Measurements from ENCODE around the gene FNDC3A. TPM values are rescaled to one million over a fixed set of nuclear protein-coding genes. Genes with fewer than 3 reads are reported as not detected.
A peak's percentile ranks its signal among the peaks of the same experiment; 100 is the strongest.

Gene FNDC3A
- polyA plus RNA-seq, 6 donors from 2014 or later, result 6.8 to 9.8 (median 8.0) TPM

GRCh38 chr13:49234741-49235140, 259.0 kb downstream of the FNDC3A start:
- no peaks in the 10 kb centered on the region for H3K4me1 Mint-ChIP-seq
- no peak overlapping the region for H3K27ac Mint-ChIP-seq
- peaks cover 0 to 2% (median 0%) of the 10 kb centered on the region in 7 donors for H3K9me3 Mint-ChIP-seq
- no peak overlapping the region for H3K4me3 Mint-ChIP-seq
- no peak for ATAC-seq (ENCODE audit: low read depth in 2 of 2)
- peaks cover 0 to 5% (median 0%) of the 10 kb centered on the region in 3 donors for H3K27me3 Mint-ChIP-seq
- H3K36me3 Mint-ChIP-seq, result no peaks in the 10 kb centered on the region
- DNase-seq, result no peak

- H3K27ac Mint-ChIP-seq, result peak overlapping the region in 1 of 6 donors; percentile 56
- H3K27me3 Mint-ChIP-seq, result peaks cover 0 to 9% (median 0%) of the 10 kb centered on the region in 3 donors
- no peaks in the 10 kb centered on the region for H3K4me1 Mint-ChIP-seq
- peaks cover 0 to 2% (median 0%) of the 10 kb centered on the region in 7 donors for H3K9me3 Mint-ChIP-seq
- ATAC-seq (ENCODE audit: low read depth in 2 of 2), result no peak
- no peaks in the 10 kb centered on the region for H3K36me3 Mint-ChIP-seq
- no peak for DNase-seq
- no peak overlapping the region for H3K4me3 Mint-ChIP-seq
These were observed 260.2 kb downstream of the FNDC3A start for GRCh38 chr13:49235856-49236431.

GRCh38 chr13:49238621-49239020, 262.9 kb downstream of the FNDC3A start:
- H3K27ac Mint-ChIP-seq, result no peak overlapping the region

GRCh38 chr13:49240017-49240416, 264.3 kb downstream of the FNDC3A start:
- H3K4me3 Mint-ChIP-seq, result no peak overlapping the region
- peaks cover 4 to 7% (median 7%) of the 10 kb centered on the region in 3 donors for H3K27me3 Mint-ChIP-seq
- no peak overlapping the region for H3K27ac Mint-ChIP-seq
- no peaks in the 10 kb centered on the region for H3K4me1 Mint-ChIP-seq
- ATAC-seq (ENCODE audit: low read depth in 2 of 2), result peak; percentile 49 to 69
- no peaks in the 10 kb centered on the region for H3K36me3 Mint-ChIP-seq
- no peak for DNase-seq
- H3K9me3 Mint-ChIP-seq, result peaks cover 0 to 3% (median 0%) of the 10 kb centered on the region in 7 donors

More at GRCh38 chr13:49238621-49239020, 262.9 kb downstream of the FNDC3A start:
- H3K4me1 Mint-ChIP-seq, result no peaks in the 10 kb centered on the region
- H3K27me3 Mint-ChIP-seq, result peaks cover 0 to 4% (median 3%) of the 10 kb centered on the region in 3 donors
- no peak overlapping the region for H3K4me3 Mint-ChIP-seq
- no peaks in the 10 kb centered on the region for H3K36me3 Mint-ChIP-seq
- peaks cover 0 to 3% (median 0%) of the 10 kb centered on the region in 7 donors for H3K9me3 Mint-ChIP-seq
- DNase-seq, result no peak
- ATAC-seq (ENCODE audit: low read depth in 2 of 2), result no peak

- H3K27ac Mint-ChIP-seq, result peak overlapping the region in 1 of 6 donors; percentile 27
- no peak for ATAC-seq (ENCODE audit: low read depth in 2 of 2)
- H3K9me3 Mint-ChIP-seq, result peaks cover 0 to 3% (median 0%) of the 10 kb centered on the region in 7 donors
- no peak overlapping the region for H3K4me3 Mint-ChIP-seq
- no peaks in the 10 kb centered on the region for H3K36me3 Mint-ChIP-seq
- no peaks in the 10 kb centered on the region for H3K4me1 Mint-ChIP-seq
- DNase-seq, result no peak
- peaks cover 4 to 7% (median 7%) of the 10 kb centered on the region in 3 donors for H3K27me3 Mint-ChIP-seq
These were observed 265.6 kb downstream of the FNDC3A start for GRCh38 chr13:49241296-49241695.

GRCh38 chr13:49245101-49245500, 269.4 kb downstream of the FNDC3A start:
- peaks cover 4 to 7% (median 7%) of the 10 kb centered on the region in 3 donors for H3K27me3 Mint-ChIP-seq
- peak overlapping the region in 1 of 8 donors; percentile 99 for H3K4me3 Mint-ChIP-seq
- H3K9me3 Mint-ChIP-seq, result peaks cover 0 to 3% (median 0%) of the 10 kb centered on the region in 7 donors
- no peak overlapping the region for H3K27ac Mint-ChIP-seq
- H3K36me3 Mint-ChIP-seq, result no peaks in the 10 kb centered on the region
- ATAC-seq (ENCODE audit: low read depth in 2 of 2) (no peak), DNase-seq (no peak)
- H3K4me1 Mint-ChIP-seq, result peaks cover 13 to 26% (median 21%) of the 10 kb centered on the region in 3 donors

GRCh38 chr13:49246850-49247642, 271.3 kb downstream of the FNDC3A start:
- no peak for DNase-seq

GRCh38 chr13:49247643-49248621, 272.2 kb downstream of the FNDC3A start, which contains the start of gene CDADC1:
CDADC1 (plus strand) TSS chr13:49247925; CDS start chr13:49248038, 113 bp downstream.
- peak within 1 kb of the TSS; percentile 97 to 100 (median 98) for H3K4me3 Mint-ChIP-seq
- peak; percentile 87 for DNase-seq
- peaks cover 0 to 3% of the 10 kb centered on the region in 2 donors for H3K36me3 Mint-ChIP-seq
- H3K4me1 Mint-ChIP-seq, result peaks cover 17 to 30% (median 21%) of the 10 kb centered on the region in 3 donors
- H3K27me3 Mint-ChIP-seq, result peaks cover 0 to 7% (median 7%) of the 10 kb centered on the region in 3 donors
- H3K9me3 Mint-ChIP-seq, result no peaks in the 10 kb centered on the region
- H3K27ac Mint-ChIP-seq, result peak within 1 kb of the TSS; percentile 94 to 99 (median 98)
- peak; percentile 92 for ATAC-seq (ENCODE audit: low read depth in 2 of 2)

More at GRCh38 chr13:49246850-49247642, 271.3 kb downstream of the FNDC3A start:
- H3K4me1 Mint-ChIP-seq, result peaks cover 17 to 27% (median 21%) of the 10 kb centered on the region in 3 donors
- H3K27me3 Mint-ChIP-seq, result peaks cover 0 to 7% (median 7%) of the 10 kb centered on the region in 3 donors
- H3K27ac Mint-ChIP-seq, result peak overlapping the region; percentile 94 to 99 (median 98)
- peaks cover 0 to 3% (median 0%) of the 10 kb centered on the region in 7 donors for H3K9me3 Mint-ChIP-seq
- H3K4me3 Mint-ChIP-seq, result peak overlapping the region; percentile 97 to 100 (median 98)
- peak; percentile 25 to 26 for ATAC-seq (ENCODE audit: low read depth in 2 of 2)
- no peaks in the 10 kb centered on the region for H3K36me3 Mint-ChIP-seq

GRCh38 chr13:49248622-49249002, 272.9 kb downstream of the FNDC3A start:
- ATAC-seq (ENCODE audit: low read depth in 2 of 2) (peak in 1 of 2 donors; percentile 1), DNase-seq (peak; percentile 17)
- Mint-ChIP-seq H3K9me3 (no peaks in the 10 kb centered on the region), H3K4me1 (peaks cover 17 to 30% (median 21%) of the 10 kb centered on the region in 3 donors), H3K36me3 (peaks cover 0 to 3% of the 10 kb centered on the region in 2 donors), H3K27me3 (peaks cover 0 to 7% (median 4%) of the 10 kb centered on the region in 3 donors), H3K27ac (peak overlapping the region; percentile 94 to 99 (median 98)), H3K4me3 (peak overlapping the region; percentile 97 to 100 (median 98))

GRCh38 chr13:49251326-49251725, 275.6 kb downstream of the FNDC3A start:
- no peak for ATAC-seq (ENCODE audit: low read depth in 2 of 2)
- no peak overlapping the region for H3K27ac Mint-ChIP-seq

GRCh38 chr13:49253310-49253709, 277.6 kb downstream of the FNDC3A start:
- DNase-seq (no peak), ATAC-seq (ENCODE audit: low read depth in 2 of 2) (no peak)
- Mint-ChIP-seq H3K9me3 (no peaks in the 10 kb centered on the region), H3K4me3 (no peak overlapping the region), H3K36me3 (peaks cover 0 to 3% of the 10 kb centered on the region in 2 donors), H3K27ac (peak overlapping the region in 2 of 6 donors; percentile 18 to 19), H3K27me3 (no peaks in the 10 kb centered on the region), H3K4me1 (peaks cover 10 to 36% (median 14%) of the 10 kb centered on the region in 3 donors)

More at GRCh38 chr13:49251326-49251725, 275.6 kb downstream of the FNDC3A start:
- Mint-ChIP-seq H3K4me1 (peaks cover 17 to 35% (median 21%) of the 10 kb centered on the region in 3 donors), H3K36me3 (peaks cover 0 to 3% of the 10 kb centered on the region in 2 donors), H3K9me3 (no peaks in the 10 kb centered on the region), H3K27me3 (no peaks in the 10 kb centered on the region), H3K4me3 (no peak overlapping the region)
- no peak for DNase-seq

GRCh38 chr13:49254007-49254406, 278.3 kb downstream of the FNDC3A start:
- Mint-ChIP-seq H3K4me3 (no peak overlapping the region), H3K27ac (peak overlapping the region in 1 of 6 donors; percentile 10), H3K36me3 (peaks cover 0 to 3% of the 10 kb centered on the region in 2 donors), H3K9me3 (no peaks in the 10 kb centered on the region), H3K27me3 (no peaks in the 10 kb centered on the region), H3K4me1 (peaks cover 4 to 32% (median 9%) of the 10 kb centered on the region in 3 donors)
- DNase-seq (no peak), ATAC-seq (ENCODE audit: low read depth in 2 of 2) (no peak)

Data from naive B cell (primary cell).